Measurements from ENCODE around the gene CXCL5.

- no peak for TF ChIP-seq EP300 (IDR thresholded peaks at IDR 0.05; ENCODE audit: borderline replicate concordance)
- TF ChIP-seq RAD21 (IDR thresholded peaks at IDR 0.05; ENCODE audit: low read depth) = no peak
- TF ChIP-seq YY1 (IDR thresholded peaks at IDR 0.05; ENCODE audit: low read depth) = no peak
- no peak for TF ChIP-seq TAF1 (IDR thresholded peaks at IDR 0.05; ENCODE audit: low read depth)
These were observed 24.1 kb downstream of the CXCL5 start for GRCh38 chr4:73974352-73974751.
